IMR-90 (cell line): ENCODE results near the gene PLXNB1. TPM values are rescaled to one million over a fixed set of nuclear protein-coding genes. Genes with fewer than 3 reads are reported as not detected.

Source experiments
- ATAC-seq: fragments of 200-7000 bp; cut with Tn5 transposase; 2 replicates; pipeline ENCODE4 v1.9.1; 2020; ENCODE audit warnings: low read depth, mild to moderate bottlenecking, moderate library complexity
- BruUV-seq: library from RNA; stranded (reverse); fragments of 400-500 nt; replicated peaks from 2 replicates; lab custom pipeline; 2021; lab: Mats Ljungman, UMichigan
- CTCF ChIA-PET: fragments of 300-600 bp; formaldehyde crosslinking; extraction: SDS; loops from one replicate; lab custom pipeline; 2021; ENCODE audit warnings: antibody characterized with exemption; lab: Yijun Ruan, JAX
- POLR2A ChIA-PET: fragments of 300-600 bp; sonication (Branson Sonifier 250); formaldehyde crosslinking; loops from one replicate; lab custom pipeline; 2022; ENCODE audit warnings: antibody characterized with exemption; ENCODE audit not compliant: unreplicated experiment; lab: Charles Lee
- DNase-seq: peaks from one replicate; pipeline ENCODE4 v3.0.0; 2013
- H2AFZ ChIP-seq: replicated peaks from 2 replicates; pipeline ENCODE3; 2013; ENCODE audit warnings: low read length, mild to moderate bottlenecking; ENCODE audit not compliant: poor library complexity
- H2AK5ac ChIP-seq: 2 replicates; pipeline ENCODE4 v1.6.1; 2013; ENCODE audit warnings: low read depth, low read length, inconsistent platforms
- H2AK9ac ChIP-seq: replicated peaks from 2 replicates; pipeline ENCODE3; 2013; ENCODE audit warnings: mild to moderate bottlenecking, low read depth, low read length, moderate library complexity; ENCODE audit not compliant: poor library complexity
- H2BK120ac ChIP-seq: 2 replicates; pipeline ENCODE4 v1.6.1; 2013; ENCODE audit warnings: low read depth, low read length, inconsistent platforms
- H2BK15ac ChIP-seq: 3 replicates; pipeline ENCODE4 v1.6.1; 2013; ENCODE audit warnings: low read depth, low read length, inconsistent platforms
- H2BK20ac ChIP-seq: 2 replicates; pipeline ENCODE4 v1.6.1; 2013; ENCODE audit warnings: low read depth, mild to moderate bottlenecking, inconsistent platforms, low read length, moderate library complexity
- H2BK5ac ChIP-seq: 2 replicates; pipeline ENCODE4 v1.6.1; 2013; ENCODE audit warnings: mild to moderate bottlenecking, low read depth, low read length, inconsistent platforms; ENCODE audit not compliant: poor library complexity, severe bottlenecking
- H3K14ac ChIP-seq: replicated peaks from 2 replicates; pipeline ENCODE4 v1.6.1; 2013; ENCODE audit warnings: low read depth, low read length, inconsistent platforms
- H3K18ac ChIP-seq: 2 replicates; pipeline ENCODE4 v1.6.1; 2013; ENCODE audit warnings: low read depth, low read length, control low read depth
- H3K23ac ChIP-seq: 2 replicates; pipeline ENCODE4 v1.6.1; 2013; ENCODE audit warnings: low read depth, low read length, inconsistent platforms
- H3K27ac ChIP-seq: 2 replicates; pipeline ENCODE4 v1.5.1; 2013; ENCODE audit warnings: mild to moderate bottlenecking, control low read depth, low read length; ENCODE audit not compliant: insufficient read depth
- H3K27me3 ChIP-seq: 2 replicates; pipeline ENCODE4 v1.6.1; 2013; ENCODE audit warnings: low read length; ENCODE audit not compliant: control insufficient read depth, insufficient read depth
- H3K36me3 ChIP-seq: 2 replicates; pipeline ENCODE4 v1.6.1; 2013; ENCODE audit warnings: low read length, mixed read lengths; ENCODE audit not compliant: control insufficient read depth, insufficient read depth
- H3K4ac ChIP-seq: 2 replicates; pipeline ENCODE4 v1.6.1; 2013; ENCODE audit warnings: low read depth, low read length, inconsistent platforms
- H3K4me1 ChIP-seq: 2 replicates; pipeline ENCODE4 v1.6.1; 2013; ENCODE audit warnings: low read length, mixed read lengths; ENCODE audit not compliant: control insufficient read depth, insufficient read depth
- H3K4me2 ChIP-seq: 2 replicates; pipeline ENCODE4 v1.6.1; 2013; ENCODE audit warnings: low read depth, mild to moderate bottlenecking, control low read depth, low read length, moderate library complexity
- H3K4me3 ChIP-seq: 2 replicates; pipeline ENCODE4 v1.5.1; 2013; ENCODE audit warnings: low read depth, mild to moderate bottlenecking, control low read depth, low read length, moderate library complexity; ENCODE audit not compliant: insufficient read depth
- H3K56ac ChIP-seq: 2 replicates; pipeline ENCODE4 v1.6.1; 2013; ENCODE audit warnings: low read length, inconsistent platforms; ENCODE audit not compliant: insufficient read depth; ENCODE audit errors: extremely low read depth
- H3K79me1 ChIP-seq, 2 experiments: 2 replicates each; pipeline ENCODE4 v1.6.1; 2013; ENCODE audit warnings: low read length in 2 of 2, inconsistent platforms in 1 of 2, low read depth in 1 of 2
- H3K9ac ChIP-seq: 2 replicates; pipeline ENCODE4 v1.6.1; 2013; ENCODE audit warnings: low read depth, low read length, control low read depth
- H3K9me1 ChIP-seq: 2 replicates; pipeline ENCODE4 v1.6.1; 2013; ENCODE audit warnings: low read length, inconsistent platforms; ENCODE audit not compliant: insufficient read depth
- H3K9me3 ChIP-seq: 2 replicates; pipeline ENCODE4 v1.6.1; 2013; ENCODE audit warnings: low read length; ENCODE audit not compliant: control insufficient read depth, insufficient read depth
- H4K20me1 ChIP-seq: 2 replicates; pipeline ENCODE4 v1.6.1; 2013; ENCODE audit warnings: low read length, inconsistent platforms; ENCODE audit not compliant: insufficient read depth
- H4K5ac ChIP-seq: 2 replicates; pipeline ENCODE4 v1.6.1; 2013; ENCODE audit warnings: mild to moderate bottlenecking, low read depth, low read length, control low read depth
- H4K8ac ChIP-seq, 2 experiments: 2 replicates each; pipeline ENCODE4 v1.6.1; 2013; ENCODE audit warnings: low read depth in 2 of 2, low read length in 2 of 2, control low read depth in 1 of 2, inconsistent platforms in 1 of 2
- H4K91ac ChIP-seq: 2 replicates; pipeline ENCODE4 v1.6.1; 2013; ENCODE audit warnings: low read depth, low read length, inconsistent platforms; ENCODE audit not compliant: insufficient read depth
- CHD1 ChIP-seq: IDR thresholded peaks from 2 replicates; pipeline ENCODE4 v1.6.1; 2012; ENCODE audit warnings: low read depth, low read length, improper control_type of control experiment
- FOS ChIP-seq: fragments of 150-350 bp; IDR thresholded peaks from 2 replicates; pipeline ENCODE4 v1.6.1; 2016; ENCODE audit warnings: low read depth, low read length
- POLR2A ChIP-seq: IDR thresholded peaks from 2 replicates; pipeline ENCODE4 v1.6.1; 2012; ENCODE audit warnings: mild to moderate bottlenecking, low read depth, low read length
- WGBS, 2 experiments: methylation state at CpG; one replicate each; pipeline versions ENCODE4 v1.1.5 to v1.1.7; 2013; ENCODE audit warnings: missing lambda C conversion rate in 2 of 2; ENCODE audit not compliant: insufficient read length in 1 of 2; ENCODE audit errors: extremely low coverage in 2 of 2; 5-methylcytosine and 5-hydroxymethylcytosine counted together
- dilution Hi-C: fragments of 300-500 bp; cut with HindIII; formaldehyde crosslinking; loops from one replicate; pipeline ENCODE4 v1.14.3; 2018; ENCODE audit warnings: low sequenced_read_pairs; ENCODE audit not compliant: unreplicated experiment
- in situ Hi-C: fragments of 300-500 bp; cut with MboI; formaldehyde crosslinking; loops from 3 replicates; pipeline ENCODE4 v1.14.3; 2019; ENCODE audit warnings: low sequenced_read_pairs, inconsistent platforms, mixed read lengths
- intact Hi-C: fragments of 100-400 bp; cut with micrococcal nuclease; formaldehyde crosslinking; loops from 2 replicates; pipeline ENCODE4 v1.10.0; 2022
- polyA plus RNA-seq, 3 experiments: library from polyadenylated mRNA; depleted of rRNA; stranded (reverse); fragments of >200 nt; gene quantifications; 2 replicates each; pipeline ENCODE4 v1.2.3, GENCODE V29; 2012; ENCODE audit warnings: low replicate concordance in 1 of 3
- total RNA-seq: library from RNA; depleted of rRNA; stranded (reverse); fragments of >200 nt; gene quantifications from 2 replicates; pipeline ENCODE4 v1.2.3, GENCODE V29; 2012
- TF ChIP-seq, protein P1 (sequence below): fragments of 150-350 bp; IDR thresholded peaks from 2 replicates; pipeline ENCODE4 v1.6.1; 2016; ENCODE audit warnings: low read depth, mild to moderate bottlenecking, low read length, moderate library complexity, borderline replicate concordance

The PLXNB1 gene
- total and polyA plus RNA-seq, 2 of the 4 experiments (the other 2 are of a cell fraction): 5.2 to 25.3 TPM

- in situ Hi-C loops: no loop called here
- Histone ChIP-seq H3K9me3 (no peaks in the 10 kb centered on the region), H2BK120ac (no peak overlapping the region), H4K91ac (no peak overlapping the region), H3K4ac (no peak overlapping the region), H3K79me1 (peaks cover 4 to 71% of the 10 kb centered on the region in 2 experiments), H2BK5ac (no peak overlapping the region), H2BK15ac (no peak overlapping the region), H4K8ac (no peak overlapping the region), H3K14ac (no peak overlapping the region), H3K18ac (no peak overlapping the region), H2AFZ (no peak overlapping the region), H3K9ac (no peak overlapping the region), H3K4me3 (no peak overlapping the region), H3K36me3 (peaks cover 34% of the 10 kb centered on the region), H3K27ac (no peak overlapping the region), H4K5ac (no peak overlapping the region), H3K27me3 (no peaks in the 10 kb centered on the region), H2AK9ac (no peak overlapping the region), H2BK20ac (no peak overlapping the region), H3K4me1 (peaks cover 22% of the 10 kb centered on the region), H4K20me1 (no peaks in the 10 kb centered on the region; the same call in 1 of the 2 replicates), H3K23ac (no peak overlapping the region; the same call in 1 of the 2 replicates), H3K4me2 (no peak overlapping the region), H2AK5ac (no peak overlapping the region), H3K9me1 (peaks cover 16% of the 10 kb centered on the region; the same call in 1 of the 2 replicates), H3K56ac (no peak overlapping the region)
- ChIA-PET POLR2A (no interaction called here), CTCF (no interaction called here)
- ATAC-seq (no peak), DNase-seq (no peak)
- 60% methylated on average over 1 of the region's 1 CpG; no CpG with 5 or more reads in 1 of the 2 experiments for WGBS, 2 experiments
- dilution Hi-C loops: no loop called here
- intact Hi-C loops: no loop called here
- BruUV-seq: no TSS peak
- TF ChIP-seq CHD1 (no peak), POLR2A (no peak), FOS (no peak)
- TF ChIP-seq, protein P1, sequence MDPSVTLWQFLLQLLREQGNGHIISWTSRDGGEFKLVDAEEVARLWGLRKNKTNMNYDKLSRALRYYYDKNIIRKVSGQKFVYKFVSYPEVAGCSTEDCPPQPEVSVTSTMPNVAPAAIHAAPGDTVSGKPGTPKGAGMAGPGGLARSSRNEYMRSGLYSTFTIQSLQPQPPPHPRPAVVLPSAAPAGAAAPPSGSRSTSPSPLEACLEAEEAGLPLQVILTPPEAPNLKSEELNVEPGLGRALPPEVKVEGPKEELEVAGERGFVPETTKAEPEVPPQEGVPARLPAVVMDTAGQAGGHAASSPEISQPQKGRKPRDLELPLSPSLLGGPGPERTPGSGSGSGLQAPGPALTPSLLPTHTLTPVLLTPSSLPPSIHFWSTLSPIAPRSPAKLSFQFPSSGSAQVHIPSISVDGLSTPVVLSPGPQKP: no peak
These were observed 40.4 kb upstream of the PLXNB1 start for GRCh38 chr3:48470286-48470685.
